Activated naive CD8-positive, alpha-beta T cell treated with anti-CD3 and anti-CD28 coated beads, Interleukin-2, amount 10 ng/mL, durations not matched to agents 7 days and 5 days (primary cell): ENCODE measurements around the gene DZIP1. TPM values are rescaled to one million over a fixed set of nuclear protein-coding genes. Genes with fewer than 3 reads are reported as not detected.
"Not testable (repeated sequence)": the region's sequence is repeated elsewhere in the genome, so short reads cannot be mapped to it uniquely, and the experiment has no call there.

Experiments
- ATAC-seq: fragments of 150-1000 bp; cut with Tn5 transposase; one replicate; pipeline ENCODE4 v1.10.0; 2021; ENCODE audit warnings: low read depth, moderate library complexity
- POLR2A ChIA-PET: fragments of 350-600 bp; sonication (Branson Sonifier 250); formaldehyde crosslinking; loops from one replicate; lab custom pipeline; 2021; ENCODE audit warnings: antibody characterized with exemption; lab: Charles Lee
- DNase-seq: peaks from one replicate; pipeline ENCODE4 v3.0.0; 2021
- H3K27ac Mint-ChIP-seq: one replicate; pipeline ENCODE4 v1.8.0; 2022; ENCODE audit warnings: mild to moderate bottlenecking, mixed read lengths
- H3K27me3 Mint-ChIP-seq: one replicate; pipeline ENCODE4 v1.8.0; 2022; ENCODE audit warnings: mild to moderate bottlenecking, moderate library complexity, mixed read lengths
- H3K36me3 Mint-ChIP-seq: one replicate; pipeline ENCODE4 v1.8.0; 2021; ENCODE audit warnings: mild to moderate bottlenecking, mixed read lengths
- H3K4me1 Mint-ChIP-seq: one replicate; pipeline ENCODE4 v1.8.0; 2021; ENCODE audit warnings: mixed read lengths
- H3K4me3 Mint-ChIP-seq: one replicate; pipeline ENCODE4 v1.8.0; 2022; ENCODE audit warnings: mild to moderate bottlenecking, moderate library complexity, mixed read lengths
- H3K9me3 Mint-ChIP-seq: one replicate; pipeline ENCODE4 v1.8.0; 2021; ENCODE audit warnings: mixed read lengths
- total RNA-seq, 2 experiments: library from RNA; stranded (reverse); gene quantifications; one replicate each; pipeline ENCODE4 v1.2.3, GENCODE V29; 2021

DZIP1 gene
- total RNA-seq, 2 experiments from 2014 or later: 0.17 to 0.45 TPM

- DNase-seq: no peak
- Mint-ChIP-seq H3K27me3 (peaks cover 10% of the 10 kb centered on the region), H3K4me3 (no peak overlapping the region), H3K4me1 (no peaks in the 10 kb centered on the region), H3K36me3 (no peaks in the 10 kb centered on the region), H3K27ac (no peak overlapping the region), H3K9me3 (no peaks in the 10 kb centered on the region)
- POLR2A ChIA-PET: no interaction called here
- ATAC-seq: no peak
These were observed 76.4 kb downstream of the DZIP1 start for GRCh38 chr13:95568131-95568530.

GRCh38 chr13:95565758-95566157 is 78.7 kb downstream of the DZIP1 start:
- POLR2A ChIA-PET, ATAC-seq, DNase-seq, H3K36me3 Mint-ChIP-seq, H3K27me3 Mint-ChIP-seq, H3K4me3 Mint-ChIP-seq, H3K9me3 Mint-ChIP-seq, H3K27ac Mint-ChIP-seq, H3K4me1 Mint-ChIP-seq: not testable (repeated sequence)

- H3K4me3 Mint-ChIP-seq: no peak overlapping the region
- no peaks in the 10 kb centered on the region for H3K4me1 Mint-ChIP-seq
- ATAC-seq: no peak
- no peak for DNase-seq
- peaks cover 10% of the 10 kb centered on the region for H3K27me3 Mint-ChIP-seq
- no peaks in the 10 kb centered on the region for H3K36me3 Mint-ChIP-seq
- H3K9me3 Mint-ChIP-seq: no peaks in the 10 kb centered on the region
- H3K27ac Mint-ChIP-seq: no peak overlapping the region
- POLR2A ChIA-PET: no interaction called here
These were observed 79.7 kb downstream of the DZIP1 start for GRCh38 chr13:95564733-95565291.

GRCh38 chr13:95564091-95564490 is 80.4 kb downstream of the DZIP1 start:
- Mint-ChIP-seq H3K27ac (no peak overlapping the region), H3K4me3 (no peak overlapping the region), H3K4me1 (no peaks in the 10 kb centered on the region), H3K27me3 (peaks cover 10% of the 10 kb centered on the region), H3K36me3 (no peaks in the 10 kb centered on the region), H3K9me3 (no peaks in the 10 kb centered on the region)
- POLR2A ChIA-PET: no interaction called here
- no peak for ATAC-seq
- DNase-seq: no peak

- peaks cover 20% of the 10 kb centered on the region for H3K27me3 Mint-ChIP-seq
These were observed 84.1 kb downstream of the DZIP1 start for GRCh38 chr13:95560387-95560786.

GRCh38 chr13:95559100-95559499 is 85.4 kb downstream of the DZIP1 start:
- no peak for DNase-seq
- Mint-ChIP-seq H3K4me1 (no peaks in the 10 kb centered on the region), H3K36me3 (no peaks in the 10 kb centered on the region), H3K9me3 (no peaks in the 10 kb centered on the region), H3K27ac (no peak overlapping the region), H3K27me3 (peaks cover 27% of the 10 kb centered on the region), H3K4me3 (no peak overlapping the region)
- ATAC-seq: no peak
- POLR2A ChIA-PET: no interaction called here

More at GRCh38 chr13:95560387-95560786, 84.1 kb downstream of the DZIP1 start:
- H3K4me1 Mint-ChIP-seq: no peaks in the 10 kb centered on the region
- ATAC-seq: no peak
- DNase-seq: no peak
- no peak overlapping the region for H3K27ac Mint-ChIP-seq
- H3K36me3 Mint-ChIP-seq: no peaks in the 10 kb centered on the region
- H3K4me3 Mint-ChIP-seq: no peak overlapping the region
- H3K9me3 Mint-ChIP-seq: no peaks in the 10 kb centered on the region
- POLR2A ChIA-PET: no interaction called here

GRCh38 chr13:95557013-95557412 is 87.5 kb downstream of the DZIP1 start:
- H3K27ac Mint-ChIP-seq: no peak overlapping the region

GRCh38 chr13:95553581-95554385 is 90.7 kb downstream of the DZIP1 start:
- peaks cover 66% of the 10 kb centered on the region for H3K27me3 Mint-ChIP-seq
- no peaks in the 10 kb centered on the region for H3K36me3 Mint-ChIP-seq
- H3K27ac Mint-ChIP-seq: no peak overlapping the region
- DNase-seq: no peak
- POLR2A ChIA-PET: no interaction called here
- H3K9me3 Mint-ChIP-seq: no peaks in the 10 kb centered on the region
- ATAC-seq: no peak
- H3K4me3 Mint-ChIP-seq: peak overlapping the region; percentile 38
- H3K4me1 Mint-ChIP-seq: peaks cover 2% of the 10 kb centered on the region

More at GRCh38 chr13:95557013-95557412, 87.5 kb downstream of the DZIP1 start:
- ATAC-seq (no peak), DNase-seq (no peak)
- Mint-ChIP-seq H3K36me3 (no peaks in the 10 kb centered on the region), H3K4me3 (no peak overlapping the region), H3K9me3 (no peaks in the 10 kb centered on the region), H3K27me3 (peaks cover 41% of the 10 kb centered on the region), H3K4me1 (peaks cover 2% of the 10 kb centered on the region)
- POLR2A ChIA-PET: no interaction called here

GRCh38 chr13:95552539-95553441 is 91.7 kb downstream of the DZIP1 start, which contains the start of gene CLDN10:
CLDN10 (plus strand) TSS chr13:95552720; CDS start chr13:95552754, 34 bp downstream.
- H3K36me3 Mint-ChIP-seq: no peaks in the 10 kb centered on the region
- peak; percentile 33 for ATAC-seq
- DNase-seq: peak; percentile 33
- H3K9me3 Mint-ChIP-seq: no peaks in the 10 kb centered on the region
- POLR2A ChIA-PET: no interaction called here
- no peak within 1 kb of the TSS for H3K27ac Mint-ChIP-seq
- peaks cover 2% of the 10 kb centered on the region for H3K4me1 Mint-ChIP-seq
- H3K27me3 Mint-ChIP-seq: peaks cover 70% of the 10 kb centered on the region
- peak within 1 kb of the TSS; percentile 38 for H3K4me3 Mint-ChIP-seq

GRCh38 chr13:95552208-95552538 is 92.3 kb downstream of the DZIP1 start:
- no peak for DNase-seq
- ATAC-seq: no peak
- H3K4me3 Mint-ChIP-seq: no peak overlapping the region
- no peaks in the 10 kb centered on the region for H3K36me3 Mint-ChIP-seq
- H3K4me1 Mint-ChIP-seq: peaks cover 2% of the 10 kb centered on the region
- no peak overlapping the region for H3K27ac Mint-ChIP-seq
- POLR2A ChIA-PET: no interaction called here
- peaks cover 67% of the 10 kb centered on the region for H3K27me3 Mint-ChIP-seq
- no peaks in the 10 kb centered on the region for H3K9me3 Mint-ChIP-seq

GRCh38 chr13:95547531-95548167 is 96.9 kb downstream of the DZIP1 start:
- DNase-seq (no peak), ATAC-seq (no peak)
- Mint-ChIP-seq H3K27me3 (peaks cover 37% of the 10 kb centered on the region), H3K27ac (no peak overlapping the region), H3K4me1 (no peaks in the 10 kb centered on the region), H3K9me3 (no peaks in the 10 kb centered on the region), H3K4me3 (no peak overlapping the region), H3K36me3 (no peaks in the 10 kb centered on the region)
- POLR2A ChIA-PET: no interaction called here

- Mint-ChIP-seq H3K27me3 (peaks cover 36% of the 10 kb centered on the region), H3K36me3 (no peaks in the 10 kb centered on the region), H3K4me1 (no peaks in the 10 kb centered on the region), H3K4me3 (no peak overlapping the region), H3K9me3 (no peaks in the 10 kb centered on the region), H3K27ac (no peak overlapping the region)
- no peak for DNase-seq
- ATAC-seq: no peak
- POLR2A ChIA-PET: no interaction called here
These were observed 97.6 kb downstream of the DZIP1 start for GRCh38 chr13:95546919-95547318.

- H3K4me3 Mint-ChIP-seq: no peak overlapping the region
- H3K9me3 Mint-ChIP-seq: no peaks in the 10 kb centered on the region
- no peak for DNase-seq
- no peaks in the 10 kb centered on the region for H3K36me3 Mint-ChIP-seq
- ATAC-seq: no peak
- no peaks in the 10 kb centered on the region for H3K4me1 Mint-ChIP-seq
- no peak overlapping the region for H3K27ac Mint-ChIP-seq
- POLR2A ChIA-PET: no interaction called here
- H3K27me3 Mint-ChIP-seq: peaks cover 17% of the 10 kb centered on the region
These were observed 100.2 kb downstream of the DZIP1 start for GRCh38 chr13:95544293-95544692.
